HEK293 (cell line): ENCODE measurements around the gene MICU2.

ENCODE experiments used
- CTCF ChIA-PET: fragments of 350-600 bp; formaldehyde crosslinking; extraction: SDS; loops from one replicate; lab custom pipeline; 2021; ENCODE audit warnings: antibody characterized with exemption; lab: Yijun Ruan, JAX
- POLR2A ChIA-PET: fragments of 300-600 bp; formaldehyde crosslinking; extraction: SDS; loops from one replicate; lab custom pipeline; 2020; ENCODE audit warnings: antibody characterized with exemption, inconsistent platforms; lab: Yijun Ruan, JAX
- H3K27ac ChIP-seq: fragments of 200-500 bp; sonication (Bioruptor generic); 2 replicates; pipeline ENCODE4 v1.5.1; 2014; ENCODE audit warnings: low read depth, low read length, control low read depth, inconsistent platforms; ENCODE audit errors: extremely low read depth
- H3K36me3 ChIP-seq, 2 experiments: fragments of 200-500 bp in 1 of 2; sonication (Bioruptor generic) in 1 of 2; 1 replicate in 1 of 2; 2 replicates in 1 of 2; pipeline ENCODE4 v1.5.1; 2014 to 2017; ENCODE audit warnings: inconsistent platforms in 2 of 2, low read length in 2 of 2; ENCODE audit not compliant: control insufficient read depth in 2 of 2, insufficient read depth in 1 of 2
- H3K4me1 ChIP-seq: fragments of 200-500 bp; sonication (Bioruptor generic); 2 replicates; pipeline ENCODE4 v1.5.1; 2014; ENCODE audit warnings: mild to moderate bottlenecking, low read length, inconsistent platforms; ENCODE audit not compliant: control insufficient read depth, insufficient read depth
- H3K4me3 ChIP-seq: 2 replicates; pipeline ENCODE4 v1.5.1; 2011; ENCODE audit warnings: low read depth, mild to moderate bottlenecking, control low read depth, low read length, moderate library complexity
- H3K9me3 ChIP-seq: fragments of 200-500 bp; sonication (Bioruptor generic); 2 replicates; pipeline ENCODE4 v1.5.1; 2014; ENCODE audit warnings: low read depth, low read length, inconsistent platforms; ENCODE audit not compliant: control insufficient read depth, insufficient read depth
- BCL11B ChIP-seq: fragments of 450-650 bp; formaldehyde crosslinking; IDR thresholded peaks from 2 replicates; pipeline ENCODE4 v1.5.1; 2016; ENCODE audit warnings: low read depth, missing biosample characterization, missing genetic modification characterization
- GFI1B ChIP-seq: fragments of 450-650 bp; formaldehyde crosslinking; IDR thresholded peaks from 2 replicates; pipeline ENCODE4 v1.5.1; 2016; ENCODE audit warnings: missing biosample characterization, missing genetic modification characterization
- INSM2 ChIP-seq: fragments of 450-650 bp; formaldehyde crosslinking; IDR thresholded peaks from 2 replicates; pipeline ENCODE4 v1.5.1; 2016; ENCODE audit warnings: missing biosample characterization, missing genetic modification characterization
- MEIS1 ChIP-seq: sonication (generic); formaldehyde crosslinking; IDR thresholded peaks from 2 replicates; pipeline ENCODE4 v1.8.1; 2022; ENCODE audit warnings: missing genetic modification reagents, mild to moderate bottlenecking, borderline replicate concordance
- MZF1 ChIP-seq: fragments of 450-650 bp; formaldehyde crosslinking; IDR thresholded peaks from 2 replicates; pipeline ENCODE4 v1.5.1; 2017; ENCODE audit warnings: missing biosample characterization, missing genetic modification characterization, borderline replicate concordance
- SP7 ChIP-seq: fragments of 450-650 bp; formaldehyde crosslinking; IDR thresholded peaks from 2 replicates; pipeline ENCODE4 v1.5.1; 2016; ENCODE audit warnings: missing biosample characterization, missing genetic modification characterization
- TRIM28 ChIP-seq: IDR thresholded peaks from 2 replicates; pipeline ENCODE4 v1.6.1; 2011; ENCODE audit warnings: low read length, control low read depth, borderline replicate concordance
- ZFP3 ChIP-seq: fragments of 450-650 bp; formaldehyde crosslinking; IDR thresholded peaks from 2 replicates; pipeline ENCODE4 v1.5.1; 2016; ENCODE audit warnings: low read depth, missing biosample characterization, missing genetic modification characterization
- ZNF10 ChIP-seq: fragments of 450-650 bp; formaldehyde crosslinking; IDR thresholded peaks from 2 replicates; pipeline ENCODE4 v1.5.1; 2017; ENCODE audit warnings: missing biosample characterization, missing genetic modification characterization
- ZNF114 ChIP-seq: fragments of 450-650 bp; formaldehyde crosslinking; IDR thresholded peaks from 2 replicates; pipeline ENCODE4 v1.5.0; 2017; ENCODE audit warnings: missing biosample characterization, missing genetic modification characterization
- ZNF132 ChIP-seq: fragments of 450-650 bp; formaldehyde crosslinking; IDR thresholded peaks from 2 replicates; pipeline ENCODE4 v1.5.1; 2017; ENCODE audit warnings: missing biosample characterization, missing genetic modification characterization, borderline replicate concordance
- ZNF174 ChIP-seq: fragments of 450-650 bp; formaldehyde crosslinking; IDR thresholded peaks from 2 replicates; pipeline ENCODE4 v1.5.0; 2017; ENCODE audit warnings: missing biosample characterization, mild to moderate bottlenecking, missing genetic modification characterization
- ZNF19 ChIP-seq: fragments of 450-650 bp; formaldehyde crosslinking; IDR thresholded peaks from 2 replicates; pipeline ENCODE4; 2016; ENCODE audit warnings: missing biosample characterization, missing genetic modification characterization, low read depth
- ZNF214 ChIP-seq: fragments of 450-650 bp; formaldehyde crosslinking; IDR thresholded peaks from 2 replicates; pipeline ENCODE4 v1.5.1; 2017; ENCODE audit warnings: missing biosample characterization, mild to moderate bottlenecking, missing genetic modification characterization, borderline replicate concordance
- ZNF26 ChIP-seq: fragments of 450-650 bp; formaldehyde crosslinking; IDR thresholded peaks from 2 replicates; pipeline ENCODE4 v1.5.1; 2016; ENCODE audit warnings: missing biosample characterization, missing genetic modification characterization
- ZNF302 ChIP-seq: fragments of 450-650 bp; formaldehyde crosslinking; IDR thresholded peaks from 2 replicates; pipeline ENCODE4 v1.5.1; 2016; ENCODE audit warnings: missing biosample characterization, missing genetic modification characterization, low read depth
- ZNF324 ChIP-seq: fragments of 450-650 bp; formaldehyde crosslinking; IDR thresholded peaks from 2 replicates; pipeline ENCODE4 v1.5.1; 2016; ENCODE audit warnings: missing biosample characterization, missing genetic modification characterization
- ZNF37A ChIP-seq: fragments of 450-650 bp; IDR thresholded peaks from 2 replicates; pipeline ENCODE4 v1.5.1; 2018; ENCODE audit warnings: missing biosample characterization, missing genetic modification characterization
- ZNF514 ChIP-seq: fragments of 450-650 bp; formaldehyde crosslinking; IDR thresholded peaks from 2 replicates; pipeline ENCODE4 v1.5.1; 2016; ENCODE audit warnings: missing biosample characterization, missing genetic modification characterization
- ZNF548 ChIP-seq: fragments of 450-650 bp; formaldehyde crosslinking; IDR thresholded peaks from 2 replicates; pipeline ENCODE4 v1.5.1; 2016; ENCODE audit warnings: missing biosample characterization, missing genetic modification characterization
- ZNF585B ChIP-seq: fragments of 450-650 bp; formaldehyde crosslinking; IDR thresholded peaks from 2 replicates; pipeline ENCODE4 v1.5.1; 2016; ENCODE audit warnings: missing biosample characterization, missing genetic modification characterization
- ZNF596 ChIP-seq: fragments of 450-650 bp; IDR thresholded peaks from 2 replicates; pipeline ENCODE4 v1.5.0; 2018; ENCODE audit warnings: missing biosample characterization, mild to moderate bottlenecking, missing genetic modification characterization, moderate library complexity
- ZNF629 ChIP-seq: fragments of 450-650 bp; formaldehyde crosslinking; IDR thresholded peaks from 2 replicates; pipeline ENCODE4 v1.5.1; 2017; ENCODE audit warnings: missing biosample characterization, missing genetic modification characterization
- ZNF654 ChIP-seq: fragments of 450-650 bp; formaldehyde crosslinking; IDR thresholded peaks from 2 replicates; pipeline ENCODE4 v1.5.1; 2016; ENCODE audit warnings: low read depth, missing biosample characterization, missing genetic modification characterization
- ZNF747 ChIP-seq: fragments of 450-650 bp; formaldehyde crosslinking; IDR thresholded peaks from 2 replicates; pipeline ENCODE4 v1.5.1; 2016; ENCODE audit warnings: missing biosample characterization, missing genetic modification characterization
- ZSCAN23 ChIP-seq: fragments of 450-650 bp; formaldehyde crosslinking; IDR thresholded peaks from 2 replicates; pipeline ENCODE4 v1.5.1; 2016; ENCODE audit warnings: missing biosample characterization, missing genetic modification characterization
- ZSCAN5A ChIP-seq: fragments of 450-650 bp; formaldehyde crosslinking; IDR thresholded peaks from 2 replicates; pipeline ENCODE4 v1.5.1; 2016; ENCODE audit warnings: missing biosample characterization, missing genetic modification characterization
- TF ChIP-seq, protein P1 (sequence below): fragments of 450-650 bp; formaldehyde crosslinking; IDR thresholded peaks from 2 replicates; pipeline ENCODE4 v1.5.1; 2016; ENCODE audit warnings: missing biosample characterization, missing genetic modification characterization
- TF ChIP-seq, protein P2 (sequence below): fragments of 450-650 bp; formaldehyde crosslinking; IDR thresholded peaks from 2 replicates; pipeline ENCODE4 v1.5.1; 2016; ENCODE audit warnings: missing biosample characterization, missing genetic modification characterization

Gene MICU2

DNA sequence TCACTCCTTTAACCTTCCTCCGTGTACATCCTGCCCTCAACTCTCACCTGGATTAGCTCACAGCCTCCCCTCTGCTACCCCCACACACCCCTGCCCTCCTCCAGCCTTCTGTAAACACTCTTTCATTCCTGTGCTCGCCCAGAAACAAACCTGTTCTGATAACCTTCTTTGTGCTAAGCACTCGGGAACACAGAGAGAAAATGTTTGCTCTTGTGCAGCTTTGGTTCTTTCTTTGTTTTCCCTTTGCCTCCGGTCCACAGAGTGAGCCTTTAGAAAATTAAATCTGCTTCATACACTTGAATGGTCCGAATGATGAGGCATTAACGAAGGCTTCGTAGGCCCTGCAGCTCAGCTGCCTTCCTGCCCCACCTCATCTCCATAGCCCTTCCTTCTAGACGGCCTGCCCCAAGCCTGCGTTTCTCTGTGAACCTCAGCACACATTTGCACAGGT is 138.2 kb downstream of the MICU2 start:
- ChIA-PET CTCF (interaction anchor here (0.6 to 1.5 kb wide), 2 partner anchors 10 to 994 kb away, joined by 3 to 5 read pairs; no protein-coding TSS in a partner anchor), POLR2A (no interaction called here)
- H3K9me3 ChIP-seq = no peaks in the 10 kb centered on the region
- no peak overlapping the region for H3K4me3 ChIP-seq
- H3K36me3 ChIP-seq = no peaks in the 10 kb centered on the region
- H3K27ac ChIP-seq = no peak overlapping the region
- no peak for TF ChIP-seq ZNF585B (tag by site-specific recombination)
- no peak for TF ChIP-seq ZNF132
- no peak for TF ChIP-seq BCL11B (tag by site-specific recombination)
- no peak for TF ChIP-seq ZNF114 (tag by site-specific recombination)
- no peak for TF ChIP-seq ZNF747 (tag by site-specific recombination)
- no peak for TF ChIP-seq ZSCAN5A
- TF ChIP-seq TRIM28 = no peak
- no peak for TF ChIP-seq ZNF37A (tag by site-specific recombination)
- TF ChIP-seq SP7 (tag by site-specific recombination) = no peak
- TF ChIP-seq ZNF514 (tag by site-specific recombination) = no peak
- no peak for TF ChIP-seq ZNF654 (tag by site-specific recombination)
- no peak for TF ChIP-seq ZNF214 (tag by site-specific recombination)
- no peak for TF ChIP-seq INSM2 (tag by site-specific recombination)
- TF ChIP-seq ZNF174 (tag by site-specific recombination) = no peak
- TF ChIP-seq ZFP3 (tag by site-specific recombination) = no peak
- TF ChIP-seq ZNF26 (tag by site-specific recombination) = no peak
- no peak for TF ChIP-seq ZNF324 (tag by site-specific recombination)
- no peak for TF ChIP-seq ZNF10 (tag by site-specific recombination)
- TF ChIP-seq MEIS1 (CRISPR knock-in tag) = no peak
- no peaks in the 10 kb centered on the region for H3K4me1 ChIP-seq

GRCh38 chr13:21463424-21463823 is 140.5 kb downstream of the MICU2 start:
- Histone ChIP-seq H3K36me3 (no peaks in the 10 kb centered on the region), H3K4me3 (no peak overlapping the region), H3K27ac (no peak overlapping the region), H3K9me3 (no peaks in the 10 kb centered on the region), H3K4me1 (no peaks in the 10 kb centered on the region)
- ChIA-PET POLR2A (no interaction called here), CTCF (interaction anchor here (0.6 to 0.7 kb wide), 2 partner anchors 193 to 519 kb away, joined by 3 read pairs; no protein-coding TSS in a partner anchor)
- TF ChIP-seq MZF1 (tag by site-specific recombination) (no peak), ZNF302 (tag by site-specific recombination) (no peak), ZSCAN23 (tag by site-specific recombination) (no peak), ZNF214 (tag by site-specific recombination) (no peak), ZNF629 (tag by site-specific recombination) (no peak), ZNF596 (no peak), ZNF19 (no peak), ZNF548 (tag by site-specific recombination) (no peak), GFI1B (tag by site-specific recombination) (no peak)
- TF ChIP-seq, protein P1, sequence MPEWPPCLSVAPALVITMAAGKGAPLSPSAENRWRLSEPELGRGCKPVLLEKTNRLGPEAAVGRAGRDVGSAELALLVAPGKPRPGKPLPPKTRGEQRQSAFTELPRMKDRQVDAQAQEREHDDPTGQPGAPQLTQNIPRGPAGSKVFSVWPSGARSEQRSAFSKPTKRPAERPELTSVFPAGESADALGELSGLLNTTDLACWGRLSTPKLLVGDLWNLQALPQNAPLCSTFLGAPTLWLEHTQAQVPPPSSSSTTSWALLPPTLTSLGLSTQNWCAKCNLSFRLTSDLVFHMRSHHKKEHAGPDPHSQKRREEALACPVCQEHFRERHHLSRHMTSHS (tag by site-specific recombination) = no peak
- TF ChIP-seq, protein P2, sequence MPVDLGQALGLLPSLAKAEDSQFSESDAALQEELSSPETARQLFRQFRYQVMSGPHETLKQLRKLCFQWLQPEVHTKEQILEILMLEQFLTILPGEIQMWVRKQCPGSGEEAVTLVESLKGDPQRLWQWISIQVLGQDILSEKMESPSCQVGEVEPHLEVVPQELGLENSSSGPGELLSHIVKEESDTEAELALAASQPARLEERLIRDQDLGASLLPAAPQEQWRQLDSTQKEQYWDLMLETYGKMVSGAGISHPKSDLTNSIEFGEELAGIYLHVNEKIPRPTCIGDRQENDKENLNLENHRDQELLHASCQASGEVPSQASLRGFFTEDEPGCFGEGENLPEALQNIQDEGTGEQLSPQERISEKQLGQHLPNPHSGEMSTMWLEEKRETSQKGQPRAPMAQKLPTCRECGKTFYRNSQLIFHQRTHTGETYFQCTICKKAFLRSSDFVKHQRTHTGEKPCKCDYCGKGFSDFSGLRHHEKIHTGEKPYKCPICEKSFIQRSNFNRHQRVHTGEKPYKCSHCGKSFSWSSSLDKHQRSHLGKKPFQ (tag by site-specific recombination) = no peak
